Ascending aorta (tissue), 2 donors: Measurements from ENCODE around the gene PFKL. TPM values are rescaled to one million over a fixed set of nuclear protein-coding genes. Genes with fewer than 3 reads are reported as not detected.

ENCODE experiments used
- DNase-seq, 2 donors: peaks; one replicate each; pipeline ENCODE4 v3.0.0-alpha.2; 2019; ENCODE audit warnings: low spot score in 2 of 2
- H3K27ac ChIP-seq, 2 donors: fragments of 200-600 bp; sonication (generic); one replicate each; pipeline ENCODE4 v1.5.1; 2016 to 2017; ENCODE audit warnings: mild to moderate bottlenecking in 1 of 2
- H3K27me3 ChIP-seq: fragments of 200-600 bp; sonication (generic); one replicate; pipeline ENCODE4 v1.5.1; 2017
- H3K36me3 ChIP-seq, 2 donors: fragments of 200-600 bp; sonication (generic); one replicate each; pipeline ENCODE4 v1.5.1; 2016
- H3K4me1 ChIP-seq, 2 donors: fragments of 200-600 bp; sonication (generic); one replicate each; pipeline ENCODE4 v1.5.1; 2016 to 2017; ENCODE audit warnings: mild to moderate bottlenecking in 1 of 2
- H3K4me3 ChIP-seq, 2 donors: fragments of 200-600 bp; sonication (generic); one replicate each; pipeline ENCODE4 v1.5.1; 2016 to 2017; ENCODE audit warnings: mild to moderate bottlenecking in 1 of 2
- H3K9me3 ChIP-seq, 2 donors: fragments of 200-600 bp; sonication (generic); one replicate each; pipeline ENCODE4 v1.5.1; 2016
- intact Hi-C: fragments of 100-400 bp; cut with DNase I; formaldehyde crosslinking; loops from one replicate; pipeline ENCODE4 v1.15.1; 2023
- total RNA-seq: library from RNA; depleted of rRNA; stranded (reverse); fragments of >200 nt; gene quantifications from one replicate; pipeline ENCODE4 v1.1.0, GENCODE V29; 2016
- TF ChIP-seq, protein P1 (sequence below), 3 experiments: fragments of 200-600 bp in 2 of 3; fragments of 450-650 bp in 1 of 3; sonication (generic) in 2 of 3; IDR thresholded peaks; one replicate each; pipeline ENCODE4 v1.5.1; 2016 to 2019; ENCODE audit warnings: antibody characterized with exemption in 3 of 3, mild to moderate bottlenecking in 1 of 3, moderate library complexity in 1 of 3

The PFKL gene
- total RNA-seq, 1 donor from 2014 or later, result 153 TPM

- Histone ChIP-seq H3K4me3 (no peak overlapping the region), H3K27me3 (peaks cover 6% of the 10 kb centered on the region), H3K27ac (no peak overlapping the region), H3K4me1 (no peaks in the 10 kb centered on the region), H3K9me3 (no peaks in the 10 kb centered on the region), H3K36me3 (no peaks in the 10 kb centered on the region)
- intact Hi-C loops, result no loop called here
- TF ChIP-seq, protein P1, sequence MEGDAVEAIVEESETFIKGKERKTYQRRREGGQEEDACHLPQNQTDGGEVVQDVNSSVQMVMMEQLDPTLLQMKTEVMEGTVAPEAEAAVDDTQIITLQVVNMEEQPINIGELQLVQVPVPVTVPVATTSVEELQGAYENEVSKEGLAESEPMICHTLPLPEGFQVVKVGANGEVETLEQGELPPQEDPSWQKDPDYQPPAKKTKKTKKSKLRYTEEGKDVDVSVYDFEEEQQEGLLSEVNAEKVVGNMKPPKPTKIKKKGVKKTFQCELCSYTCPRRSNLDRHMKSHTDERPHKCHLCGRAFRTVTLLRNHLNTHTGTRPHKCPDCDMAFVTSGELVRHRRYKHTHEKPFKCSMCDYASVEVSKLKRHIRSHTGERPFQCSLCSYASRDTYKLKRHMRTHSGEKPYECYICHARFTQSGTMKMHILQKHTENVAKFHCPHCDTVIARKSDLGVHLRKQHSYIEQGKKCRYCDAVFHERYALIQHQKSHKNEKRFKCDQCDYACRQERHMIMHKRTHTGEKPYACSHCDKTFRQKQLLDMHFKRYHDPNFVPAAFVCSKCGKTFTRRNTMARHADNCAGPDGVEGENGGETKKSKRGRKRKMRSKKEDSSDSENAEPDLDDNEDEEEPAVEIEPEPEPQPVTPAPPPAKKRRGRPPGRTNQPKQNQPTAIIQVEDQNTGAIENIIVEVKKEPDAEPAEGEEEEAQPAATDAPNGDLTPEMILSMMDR (IDR thresholded peaks at IDR 0.05), result no peak
- DNase-seq, result no peak
Measured at GRCh38 chr21:44345495-44345894, 45.6 kb downstream of the PFKL start.

GRCh38 chr21:44347911-44348451 lies 48.1 kb downstream of the PFKL start:
- TF ChIP-seq, protein P1 (IDR thresholded peaks at IDR 0.05), result no peak
- H3K27me3 ChIP-seq, result peaks cover 6% of the 10 kb centered on the region
- no peak for DNase-seq

DNA sequence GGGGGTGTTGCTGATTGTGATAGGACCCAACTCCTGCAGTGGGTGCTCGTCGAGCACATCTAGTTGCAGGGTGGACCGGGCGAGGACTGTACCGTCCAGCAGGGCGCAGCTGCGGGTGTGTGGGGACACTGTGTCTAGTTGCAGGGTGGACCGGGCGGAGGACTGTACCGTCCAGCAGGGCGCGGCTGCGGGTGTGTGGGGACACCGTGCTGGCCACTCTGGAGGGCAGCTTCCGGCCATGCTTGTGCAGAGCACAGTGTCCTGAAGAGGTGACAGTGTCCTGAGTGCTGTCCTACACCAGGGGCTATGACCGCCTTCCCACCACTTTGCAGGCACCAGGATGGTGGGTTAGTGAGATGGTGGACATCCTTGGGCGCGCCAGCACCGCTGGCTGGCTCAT lies 49.0 kb downstream of the PFKL start:
- DNase-seq, result no peak
- H3K9me3 ChIP-seq, result no peaks in the 10 kb centered on the region
- H3K4me1 ChIP-seq, result no peaks in the 10 kb centered on the region
- no peaks in the 10 kb centered on the region for H3K36me3 ChIP-seq
- intact Hi-C loops, result no loop called here
- H3K4me3 ChIP-seq, result no peak overlapping the region
- peaks cover 6% of the 10 kb centered on the region for H3K27me3 ChIP-seq
- TF ChIP-seq, protein P1 (IDR thresholded peaks at IDR 0.05), result no peak
- H3K27ac ChIP-seq, result no peak overlapping the region

More at GRCh38 chr21:44347911-44348451, 48.1 kb downstream of the PFKL start:
- H3K4me3 ChIP-seq, result no peak overlapping the region
- no peaks in the 10 kb centered on the region for H3K9me3 ChIP-seq
- H3K27ac ChIP-seq, result no peak overlapping the region
- intact Hi-C loops, result no loop called here
- H3K36me3 ChIP-seq, result no peaks in the 10 kb centered on the region
- H3K4me1 ChIP-seq, result no peaks in the 10 kb centered on the region

DNA sequence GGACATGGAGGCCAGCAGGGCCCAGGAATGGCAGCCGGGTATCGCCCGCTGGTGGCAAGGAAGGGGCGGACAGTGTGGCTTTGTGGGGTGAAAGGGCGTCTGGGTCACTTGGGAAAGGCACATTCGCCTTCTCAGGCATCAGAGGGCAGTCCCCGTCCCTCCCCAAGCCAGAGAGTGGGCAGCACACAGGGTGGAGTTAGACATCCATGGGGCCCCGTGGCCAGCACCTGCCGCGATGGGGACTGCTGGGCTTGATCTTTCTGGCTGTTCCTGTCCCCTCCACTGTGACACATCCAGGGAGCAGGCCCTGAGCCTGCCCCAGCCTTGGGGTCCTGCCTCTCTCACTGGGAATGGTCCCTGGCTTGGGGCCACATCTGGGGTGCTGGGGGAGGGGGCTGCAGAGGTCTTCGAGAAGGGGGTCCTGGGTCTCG lies 49.6 kb downstream of the PFKL start:
- no peak for DNase-seq
- H3K27ac ChIP-seq, result no peak overlapping the region
- H3K27me3 ChIP-seq, result peaks cover 6% of the 10 kb centered on the region
- H3K36me3 ChIP-seq, result no peaks in the 10 kb centered on the region
- intact Hi-C loops, result no loop called here
- TF ChIP-seq, protein P1 (IDR thresholded peaks at IDR 0.05), result no peak
- H3K9me3 ChIP-seq, result no peaks in the 10 kb centered on the region
- H3K4me1 ChIP-seq, result no peaks in the 10 kb centered on the region
- H3K4me3 ChIP-seq, result no peak overlapping the region

GRCh38 chr21:44349847-44350772 lies 50.3 kb downstream of the PFKL start:
- intact Hi-C loops, result no loop called here
- Histone ChIP-seq H3K36me3 (no peaks in the 10 kb centered on the region), H3K4me3 (peak overlapping the region; percentile 2 to 21), H3K27ac (no peak overlapping the region), H3K9me3 (no peaks in the 10 kb centered on the region), H3K27me3 (peaks cover 6% of the 10 kb centered on the region), H3K4me1 (no peaks in the 10 kb centered on the region)
- TF ChIP-seq, protein P1 (IDR thresholded peaks at IDR 0.05), result no peak
- no peak for DNase-seq
